HG03280 (cell line): ENCODE measurements around the gene WDR82.

Experiments used
- ATAC-seq: cut with Tn5 transposase; IDR thresholded peaks from one replicate; pipeline ENCODE4 v1.9.1; 2021; ENCODE audit warnings: mild to moderate bottlenecking, moderate library complexity; ENCODE audit not compliant: unreplicated experiment

WDR82 gene

DNA sequence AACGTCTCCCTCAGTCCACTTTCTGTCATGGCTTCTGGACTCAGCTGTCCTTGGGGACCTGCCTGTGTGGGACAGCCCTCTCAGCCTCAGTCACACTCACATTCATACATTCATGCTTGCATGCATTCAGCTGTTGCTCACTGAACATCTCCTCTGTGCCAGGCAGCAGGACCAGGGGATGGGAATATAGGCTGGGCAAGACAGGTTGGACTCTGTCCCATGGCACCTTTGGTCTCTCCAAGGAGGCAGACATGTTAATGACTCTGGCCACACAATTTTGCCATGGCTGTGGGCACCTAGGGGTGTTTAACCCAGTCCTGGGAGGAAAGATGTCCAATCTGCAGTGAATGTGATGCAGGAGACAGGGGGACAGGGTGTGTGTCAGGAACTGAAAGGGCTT is 29.9 kb upstream of the WDR82 start:
- no peak for ATAC-seq

DNA sequence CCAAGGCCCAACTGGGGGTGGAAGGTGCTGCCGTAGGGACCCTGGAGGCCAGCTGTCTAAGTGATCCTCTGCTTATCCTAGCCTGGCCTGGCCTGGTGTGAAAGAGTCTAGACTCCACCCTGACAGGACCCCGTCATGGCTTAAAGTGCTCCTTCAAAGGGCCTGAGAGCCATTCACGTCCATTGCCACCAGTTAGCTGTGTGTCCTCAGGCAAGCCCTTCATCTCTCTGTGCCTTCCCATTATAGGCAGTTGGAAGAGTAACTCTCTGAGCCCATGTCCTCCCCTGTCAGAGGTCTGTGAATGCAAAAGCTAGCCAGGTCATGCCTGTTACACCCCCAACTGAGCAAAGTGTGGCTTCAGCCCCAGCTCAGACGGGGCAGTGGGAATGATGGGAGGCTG is 28.5 kb upstream of the WDR82 start:
- ATAC-seq = no peak

DNA sequence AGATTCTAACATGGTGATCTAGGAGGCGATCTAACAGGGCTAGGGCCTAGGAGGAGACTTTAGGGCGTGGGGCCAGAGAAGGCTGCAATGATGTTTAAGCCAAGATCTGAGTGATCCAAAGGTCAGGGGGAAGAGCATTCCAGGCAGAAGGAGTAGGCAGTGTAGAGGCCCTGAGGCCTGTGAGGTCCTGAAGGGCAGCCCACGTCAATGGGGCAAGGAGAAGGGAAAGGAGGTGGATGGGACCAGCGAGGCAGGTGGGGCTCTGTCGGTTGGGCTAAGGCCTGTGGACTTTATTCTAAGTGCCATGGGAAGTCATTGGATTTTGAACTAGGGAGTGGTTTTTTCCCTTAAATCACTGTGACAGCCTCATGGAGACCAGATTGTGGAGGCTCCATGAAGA is 27.5 kb upstream of the WDR82 start:
- ATAC-seq = no peak

DNA sequence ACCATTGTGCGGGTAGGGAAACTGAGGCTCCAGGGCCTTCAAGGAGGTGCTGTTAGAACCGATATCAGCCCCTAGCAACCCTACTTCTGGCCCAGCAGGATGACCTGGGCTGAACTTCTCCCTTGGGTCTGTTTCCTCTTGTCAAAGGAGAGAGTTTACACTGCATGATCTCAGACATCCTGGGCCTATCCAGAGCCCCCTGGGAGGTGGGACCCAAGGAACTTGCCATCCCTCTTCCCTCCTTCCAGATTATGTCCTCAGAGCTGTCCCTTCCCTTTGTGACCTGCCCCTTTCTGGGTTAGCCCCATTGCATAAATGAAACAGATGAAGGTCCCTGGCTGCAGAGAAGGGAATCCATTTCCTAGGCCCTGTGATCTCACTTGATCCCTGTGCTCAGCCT is 25.4 kb upstream of the WDR82 start:
- ATAC-seq = no peak

DNA sequence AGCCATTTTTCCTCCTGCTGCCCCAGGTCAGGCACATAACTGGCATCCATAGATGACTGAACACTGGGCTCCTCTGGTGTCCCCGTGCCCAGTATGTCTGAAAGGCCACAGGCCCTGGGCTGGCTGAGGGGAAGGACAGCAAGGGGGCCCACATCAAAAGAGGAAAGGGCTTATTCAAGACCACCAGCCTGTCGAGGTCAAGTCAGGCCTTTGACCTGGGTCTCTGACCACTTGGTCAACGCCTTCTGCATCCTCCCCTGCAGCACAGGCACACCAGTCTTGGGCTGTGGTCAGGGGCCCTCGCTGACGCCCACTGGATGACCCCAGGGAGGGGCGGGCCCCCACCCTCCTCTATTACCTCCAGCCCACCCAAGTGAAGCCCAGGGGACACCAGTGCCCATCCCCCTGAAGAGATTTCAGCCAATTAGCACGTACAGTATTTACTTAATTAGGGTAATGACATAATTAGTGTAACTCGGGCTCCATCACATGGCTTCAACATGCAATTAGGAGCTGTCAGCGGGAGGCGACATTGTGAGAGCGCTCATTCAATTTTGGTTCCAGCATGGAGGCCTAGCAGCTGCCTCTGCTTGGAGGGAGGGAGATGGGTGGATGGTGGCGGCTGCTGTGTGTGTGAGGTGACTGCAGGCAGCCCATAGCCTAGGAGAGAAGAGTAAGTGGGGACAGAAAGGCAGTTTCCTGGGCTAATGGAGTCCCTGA is 24.1 kb upstream of the WDR82 start:
- no peak for ATAC-seq

DNA sequence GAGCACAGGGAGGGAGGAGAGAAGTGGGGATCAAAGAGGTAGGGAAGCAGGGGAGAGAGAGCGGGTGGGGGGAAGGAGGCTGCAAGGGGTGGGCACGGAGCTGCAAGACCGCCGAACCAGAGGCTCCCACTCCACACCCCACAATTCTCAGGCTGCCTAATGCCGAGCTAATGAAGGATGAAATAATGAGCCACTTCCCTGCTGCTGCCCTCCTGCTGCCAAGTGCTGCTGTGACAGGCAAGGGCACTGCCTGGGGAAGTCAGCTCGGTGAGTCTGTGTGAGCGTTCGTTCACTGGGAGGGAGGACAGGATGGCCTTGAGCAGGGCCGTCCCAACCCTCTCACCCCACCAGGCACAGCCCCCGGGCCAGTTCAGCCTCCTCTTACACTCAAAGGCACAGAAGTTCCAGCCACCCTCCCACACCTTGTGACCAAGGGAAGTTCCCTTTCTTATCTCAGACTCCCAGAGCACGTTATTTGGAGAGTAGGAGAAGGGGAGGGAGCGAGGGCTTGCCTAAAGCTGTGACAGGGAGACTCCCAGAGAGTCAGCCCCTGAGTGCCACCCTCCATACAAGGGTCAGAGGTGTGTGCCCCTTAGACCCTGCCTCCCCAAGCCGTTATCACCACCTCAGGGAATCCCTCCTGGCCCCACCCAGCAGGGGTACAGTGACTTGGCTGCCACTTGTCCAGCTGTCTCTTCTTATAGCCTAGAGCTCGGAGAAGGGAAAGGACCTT is 21.6 kb upstream of the WDR82 start:
- no peak for ATAC-seq

DNA sequence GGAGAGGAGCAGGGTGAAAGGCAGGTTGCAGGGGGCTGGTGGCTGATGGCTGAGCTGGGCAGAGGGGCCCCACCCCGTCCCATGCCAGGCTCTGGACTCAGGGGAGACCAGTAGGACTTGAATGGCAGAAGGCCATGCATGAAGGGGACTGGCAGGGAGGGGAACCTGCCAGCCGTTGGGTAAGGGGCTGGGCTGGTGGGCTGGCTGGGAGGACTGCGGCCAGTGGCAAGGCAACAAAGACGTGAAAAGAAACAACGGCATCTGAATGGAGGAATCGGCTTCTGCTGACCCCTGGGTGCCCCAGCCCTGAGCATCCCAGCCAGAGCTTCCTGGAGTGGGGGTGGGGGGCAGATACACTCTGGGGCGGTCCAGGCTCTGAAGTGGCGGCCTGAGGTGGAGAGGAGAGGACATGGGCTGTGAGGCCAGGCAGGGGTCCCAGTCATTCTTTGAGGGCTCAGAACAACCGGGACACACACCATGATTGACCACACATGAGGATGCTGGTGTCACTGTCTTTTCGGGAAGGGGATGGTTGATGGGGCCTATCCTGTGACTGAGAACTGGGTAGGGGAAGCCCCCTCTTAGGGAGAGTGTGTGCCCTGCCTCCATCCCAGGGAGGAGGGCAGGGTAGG is 20.9 kb upstream of the WDR82 start:
- no peak for ATAC-seq

DNA sequence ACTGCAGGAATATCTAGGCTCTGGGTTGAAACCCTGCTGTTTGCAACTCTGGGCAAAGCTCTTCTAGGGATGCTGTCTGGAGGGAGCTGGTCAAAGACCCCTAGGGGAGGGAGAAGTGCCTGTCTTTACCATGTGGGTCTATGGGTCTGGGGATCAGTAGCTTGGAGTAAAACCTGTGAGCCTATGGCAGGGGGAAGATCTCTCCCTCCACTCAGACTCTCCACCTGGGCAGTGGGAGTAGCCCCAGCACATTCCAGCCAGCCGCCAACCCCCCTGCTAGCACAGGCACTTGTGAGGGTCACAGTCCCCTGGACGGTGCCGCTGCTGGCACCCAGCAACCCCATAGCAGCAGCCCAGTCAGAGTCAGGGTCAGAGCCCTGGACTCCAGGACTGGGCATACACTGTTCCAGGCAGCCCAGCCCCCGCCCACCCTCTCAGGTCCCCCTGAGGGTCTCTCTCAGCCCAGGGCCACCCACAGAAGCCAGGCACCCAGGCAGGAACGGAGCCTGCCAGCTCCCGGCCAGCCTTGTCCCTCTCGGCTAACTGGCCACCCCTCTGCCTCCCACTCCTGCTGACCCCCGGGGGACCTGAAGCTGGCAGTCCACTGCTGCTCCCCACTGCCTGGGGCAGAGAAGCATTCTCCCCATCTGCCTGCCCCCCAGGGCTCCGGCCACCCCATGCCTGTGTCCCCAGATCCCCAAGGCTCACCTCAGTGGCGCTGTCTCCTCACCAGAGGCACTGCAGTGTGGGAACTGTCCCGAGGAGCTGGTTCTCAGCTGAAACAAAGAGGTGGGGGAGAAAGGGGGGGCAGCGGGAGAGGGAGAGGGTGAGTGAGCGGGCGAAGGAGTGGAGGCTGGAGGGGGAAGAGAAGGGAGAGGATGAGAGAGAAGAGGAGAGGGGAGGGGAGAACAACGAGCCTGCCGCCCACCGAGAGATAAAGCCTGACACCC is 20.0 kb upstream of the WDR82 start:
- ATAC-seq = no peak

DNA sequence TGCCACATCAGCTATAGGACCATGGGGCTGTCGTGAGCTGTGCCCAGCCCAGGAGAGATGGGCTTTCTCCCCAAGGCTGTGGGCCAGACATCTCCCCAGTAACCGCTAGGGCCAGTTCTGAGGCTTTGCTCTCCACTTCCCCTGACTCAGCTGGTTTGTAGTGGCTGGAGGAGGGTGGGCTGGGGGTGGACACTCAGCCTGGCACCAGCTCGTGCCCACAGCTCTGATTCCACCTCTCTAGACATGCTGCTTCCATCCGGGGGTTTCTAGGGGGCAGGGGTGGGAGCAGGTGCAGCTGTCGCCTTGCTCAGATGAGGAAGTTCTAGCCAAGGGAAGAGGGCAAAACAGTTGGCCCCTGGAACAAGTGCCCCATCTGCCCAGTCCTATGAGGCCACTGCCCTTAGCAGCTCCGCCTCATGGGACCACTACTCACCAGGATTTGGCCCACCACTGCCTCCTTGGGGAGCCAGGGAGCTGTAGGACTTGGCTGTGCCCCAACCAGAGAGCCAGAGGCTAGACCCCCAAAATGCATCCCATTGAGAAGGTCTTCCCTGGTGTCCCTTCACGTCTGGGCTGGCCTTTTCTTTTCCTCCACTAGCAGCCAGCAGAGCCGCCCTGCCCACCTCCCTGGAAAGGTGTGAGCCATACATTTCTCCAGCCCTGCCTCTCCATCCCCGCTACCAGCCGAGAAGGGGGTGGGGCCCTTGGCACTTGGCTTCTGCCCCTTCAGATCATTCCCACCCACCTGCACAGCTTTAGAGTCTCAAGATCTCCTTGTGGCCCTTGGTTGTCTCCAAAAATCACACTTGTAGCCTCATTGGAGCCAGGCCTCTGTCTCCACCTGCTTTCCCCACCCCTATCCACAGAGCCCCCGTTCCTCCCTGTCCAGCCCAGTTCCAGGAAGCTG is 19.0 kb upstream of the WDR82 start:
- no peak for ATAC-seq

DNA sequence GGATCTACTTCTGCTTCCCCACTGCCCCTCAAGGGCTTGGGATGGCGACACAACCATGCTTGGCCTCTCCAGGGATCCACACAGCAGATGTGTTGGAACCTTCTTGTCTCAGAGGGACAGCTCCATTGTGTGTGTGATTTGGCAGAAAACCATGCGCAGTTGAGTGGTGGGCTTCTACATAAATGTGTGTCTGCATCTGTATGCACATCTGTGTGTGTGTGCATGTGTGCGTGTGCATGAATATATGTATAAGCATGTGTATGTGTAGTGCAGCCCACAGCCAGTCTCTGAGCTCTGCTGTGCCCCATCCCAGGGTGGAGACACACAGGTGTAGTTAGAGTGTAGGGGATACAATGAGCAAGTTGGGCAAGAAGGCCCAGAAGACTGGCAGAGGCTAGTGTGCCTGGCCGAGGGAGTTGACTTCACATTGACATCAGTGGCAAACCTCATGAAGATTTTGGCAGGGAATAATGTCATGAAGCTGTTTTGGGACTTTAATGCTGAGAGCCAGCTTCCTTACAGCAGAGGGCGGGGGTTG is 17.3 kb upstream of the WDR82 start:
- ATAC-seq = no peak

DNA sequence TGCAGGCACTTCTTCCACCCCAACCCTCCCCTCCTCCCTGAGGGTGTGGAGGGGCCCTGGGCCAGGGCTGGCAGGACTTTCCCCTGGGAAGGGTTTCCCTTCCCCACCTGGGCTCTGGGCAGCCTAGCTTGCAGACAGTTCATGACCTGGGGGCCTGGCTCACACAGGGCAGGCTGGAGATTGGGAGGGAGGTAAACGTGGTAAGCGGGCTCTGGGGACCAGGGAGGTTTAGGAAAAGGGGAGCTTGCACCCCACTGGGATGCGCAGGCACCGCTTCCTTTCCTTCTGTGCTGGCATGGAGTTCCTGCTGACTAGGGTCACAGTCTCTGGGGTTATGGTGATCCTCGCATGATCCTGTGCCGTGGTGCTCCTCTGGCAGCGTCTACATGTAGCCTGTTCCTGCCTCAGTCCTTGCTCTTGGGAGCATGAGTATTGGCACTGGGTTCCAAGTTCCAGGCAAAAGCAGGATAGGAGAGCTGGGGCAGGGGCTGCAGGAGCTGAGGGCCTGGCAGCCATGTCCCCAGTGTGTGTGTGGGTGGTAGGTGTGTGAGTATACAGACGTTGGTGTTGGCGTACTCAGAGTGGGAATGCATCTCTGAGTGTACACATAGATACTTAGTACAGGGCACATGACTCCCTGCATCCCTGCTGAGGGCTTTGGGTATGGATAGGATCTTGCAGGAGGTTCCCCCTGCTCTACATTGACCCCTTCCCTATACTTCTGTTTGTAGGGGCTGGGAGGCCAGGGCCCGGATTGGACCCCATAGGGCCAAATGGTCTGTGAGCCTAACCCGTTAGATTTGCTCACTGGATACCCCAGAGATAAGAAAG is 16.1 kb upstream of the WDR82 start:
- ATAC-seq = no peak

DNA sequence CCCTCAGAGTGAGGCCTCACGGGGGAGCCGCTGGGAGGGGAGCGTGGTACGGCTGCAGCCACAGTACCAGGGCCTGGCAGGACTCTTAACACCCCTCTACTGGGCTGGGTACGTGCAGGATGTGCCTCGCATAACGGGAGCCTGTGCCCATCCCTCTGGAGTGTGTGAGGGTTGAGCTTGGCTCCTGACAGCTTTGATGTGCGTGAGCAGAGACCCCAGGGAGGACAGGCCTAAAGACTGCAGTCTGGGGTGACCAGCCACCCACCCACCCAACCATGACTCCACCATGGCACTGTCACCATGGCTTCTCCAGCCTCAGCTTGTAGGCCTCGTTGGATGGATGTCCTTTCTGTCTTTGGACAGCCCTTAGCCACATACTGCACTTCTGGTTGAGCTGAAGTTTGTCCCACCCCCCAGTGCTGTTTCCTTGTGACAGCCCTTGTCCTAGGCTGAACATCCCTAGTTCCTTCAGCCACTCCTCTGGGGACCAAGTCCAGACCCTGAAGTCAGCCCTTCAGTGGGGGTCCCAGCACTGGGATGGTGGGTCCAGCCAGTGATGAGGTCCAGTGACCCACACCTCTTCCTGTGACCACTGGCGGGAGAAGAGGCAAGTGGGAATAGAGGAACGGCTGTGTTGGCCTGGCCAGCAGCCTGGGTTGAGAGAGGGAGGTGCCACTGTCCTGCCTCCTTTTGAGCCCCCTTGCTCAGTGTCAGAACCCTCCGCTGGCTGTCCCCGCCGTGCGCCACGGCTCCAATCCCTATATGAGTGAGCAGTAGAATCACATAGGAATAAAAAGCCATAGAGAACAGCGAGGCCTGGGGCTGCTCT is 15.3 kb upstream of the WDR82 start:
- ATAC-seq = no peak

DNA sequence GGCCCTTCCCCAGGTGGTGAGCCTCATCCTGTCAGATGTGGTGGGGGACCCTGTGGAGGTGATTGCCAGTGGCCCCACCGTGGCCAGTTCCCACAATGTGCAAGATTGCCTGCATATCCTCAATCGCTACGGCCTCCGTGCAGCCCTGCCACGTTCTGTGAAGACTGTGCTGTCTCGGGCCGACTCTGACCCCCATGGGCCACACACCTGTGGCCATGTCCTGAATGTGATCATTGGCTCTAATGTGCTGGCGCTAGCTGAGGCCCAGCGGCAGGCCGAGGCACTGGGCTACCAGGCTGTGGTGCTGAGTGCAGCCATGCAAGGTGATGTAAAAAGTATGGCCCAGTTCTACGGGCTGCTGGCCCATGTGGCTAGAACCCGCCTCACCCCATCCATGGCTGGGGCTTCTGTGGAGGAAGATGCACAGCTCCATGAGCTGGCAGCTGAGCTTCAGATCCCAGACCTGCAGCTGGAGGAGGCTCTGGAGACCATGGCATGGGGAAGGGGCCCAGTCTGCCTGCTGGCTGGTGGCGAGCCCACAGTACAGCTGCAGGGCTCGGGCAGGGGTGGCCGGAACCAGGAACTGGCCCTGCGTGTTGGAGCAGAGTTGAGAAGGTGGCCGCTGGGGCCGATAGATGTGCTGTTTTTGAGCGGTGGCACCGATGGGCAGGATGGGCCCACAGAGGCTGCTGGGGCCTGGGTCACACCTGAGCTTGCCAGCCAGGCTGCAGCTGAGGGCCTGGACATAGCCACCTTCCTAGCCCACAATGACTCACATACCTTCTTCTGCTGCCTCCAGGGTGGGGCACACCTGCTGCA is 14.0 kb upstream of the WDR82 start:
- no peak for ATAC-seq

DNA sequence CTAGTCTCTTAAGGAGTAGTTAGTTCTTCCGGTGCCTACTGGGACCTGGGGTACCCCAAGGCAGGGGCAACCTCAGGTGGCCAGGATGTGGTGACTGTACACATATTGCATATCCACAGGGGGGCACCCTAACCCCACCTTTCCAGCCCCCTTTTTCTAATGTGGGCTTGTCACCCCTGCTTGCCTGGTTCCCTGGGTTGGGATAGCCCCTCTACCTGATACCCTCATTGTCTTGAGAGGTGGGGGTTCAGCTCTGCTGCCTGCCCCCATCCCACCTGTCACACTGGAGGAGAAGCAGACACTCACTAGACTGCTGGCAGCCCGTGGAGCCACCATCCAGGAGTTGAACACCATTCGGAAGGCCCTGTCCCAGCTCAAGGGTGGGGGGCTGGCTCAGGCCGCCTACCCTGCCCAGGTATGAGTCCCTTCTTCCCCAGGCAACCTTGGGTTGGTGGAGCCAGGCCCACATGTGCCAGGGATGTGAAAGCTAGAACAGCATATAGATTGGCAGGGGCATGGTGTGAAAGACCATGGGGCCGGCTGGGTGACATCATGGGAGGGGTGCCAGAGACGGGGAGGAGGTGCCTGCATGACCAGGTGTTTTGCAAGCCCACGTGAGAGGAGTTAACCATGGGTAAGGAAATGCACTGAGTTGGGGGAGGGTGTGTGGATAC is 13.2 kb upstream of the WDR82 start:
- ATAC-seq = no peak

DNA sequence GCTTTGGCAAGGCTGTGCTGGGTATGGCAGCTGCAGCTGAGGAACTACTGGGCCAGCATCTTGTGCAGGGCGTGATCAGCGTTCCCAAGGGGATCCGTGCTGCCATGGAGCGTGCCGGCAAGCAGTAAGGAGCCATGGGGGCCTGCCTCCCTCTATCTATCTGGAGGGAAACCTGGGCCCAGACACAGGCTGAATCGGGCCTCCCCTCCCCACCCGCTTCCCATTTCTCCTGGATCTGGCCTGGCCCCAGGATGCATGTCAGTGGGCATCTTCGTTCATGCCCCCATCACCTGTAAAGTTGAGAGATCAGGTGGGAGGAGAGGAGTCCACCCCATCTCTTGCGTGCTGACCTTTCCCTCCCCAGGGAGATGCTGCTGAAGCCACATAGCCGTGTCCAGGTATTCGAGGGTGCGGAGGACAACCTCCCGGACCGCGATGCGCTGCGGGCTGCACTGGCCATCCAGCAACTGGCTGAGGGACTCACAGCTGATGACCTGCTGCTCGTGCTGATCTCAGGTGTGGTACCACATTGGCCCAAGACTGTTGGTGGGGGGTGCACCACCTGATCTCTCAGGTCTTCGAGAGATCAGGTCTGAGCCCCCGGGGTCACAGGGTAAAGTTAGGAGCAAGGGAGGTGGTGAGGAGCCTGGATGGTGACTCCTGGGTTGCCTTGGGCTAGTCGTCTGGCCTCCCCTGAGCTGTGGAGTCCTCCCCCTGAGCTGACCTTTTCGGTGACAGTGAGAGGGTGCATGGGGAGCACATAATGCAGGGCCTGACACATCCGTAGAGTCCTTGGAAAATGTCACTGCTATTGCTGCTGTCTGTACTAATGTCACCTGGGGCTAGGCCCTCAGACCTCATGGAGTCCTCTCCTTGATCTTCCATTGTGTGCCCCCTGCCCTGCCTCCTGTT is 12.4 kb upstream of the WDR82 start:
- ATAC-seq = no peak
